Urinary bladder (tissue), 4 donors: ENCODE data around the gene PLAAT4. TPM values are rescaled to one million over a fixed set of nuclear protein-coding genes. Genes with fewer than 3 reads are reported as not detected.
"Not testable (repeated sequence)": the region's sequence is repeated elsewhere in the genome, so short reads cannot be mapped to it uniquely, and the experiment has no call there.

Source experiments
- DNase-seq: peaks from one replicate; pipeline ENCODE4 v3.0.0-alpha.2; 2015; ENCODE audit errors: extremely low spot score
- H3K27ac ChIP-seq: one replicate; pipeline ENCODE4 v1.5.1; 2013; ENCODE audit warnings: low read depth, mild to moderate bottlenecking, moderate library complexity
- H3K36me3 ChIP-seq: one replicate; pipeline ENCODE4 v1.6.1; 2013; ENCODE audit warnings: mild to moderate bottlenecking, moderate library complexity; ENCODE audit not compliant: insufficient read depth
- H3K4me1 ChIP-seq: one replicate; pipeline ENCODE4 v1.6.1; 2013; ENCODE audit warnings: mild to moderate bottlenecking, moderate library complexity; ENCODE audit not compliant: insufficient read depth
- H3K4me3 ChIP-seq: one replicate; pipeline ENCODE4 v1.5.1; 2013; ENCODE audit warnings: low read depth, low read length
- WGBS: extraction: QIAGEN DNeasy Blood & Tissue Kit; methylation state at CpG from one replicate; pipeline ENCODE4 v1.1.7; 2013; 5-methylcytosine and 5-hydroxymethylcytosine counted together
- polyA plus RNA-seq: library from polyadenylated mRNA; stranded (reverse); fragments of 200-250 nt; gene quantifications from one replicate; pipeline ENCODE4 v1.2.3, GENCODE V29; 2013
- total RNA-seq: library from RNA; depleted of rRNA; stranded (reverse); fragments of >200 nt; gene quantifications from one replicate; pipeline ENCODE4 v1.2.3, GENCODE V29; 2014
- donor health status: healthy with polysubstance abuse.
- donor health status: healthy.

The PLAAT4 gene
- total and polyA plus RNA-seq, 2 donors = 9.4 to 37.4 TPM

GRCh38 chr11:63535734-63536133 is 874 bp upstream of the PLAAT4 start:
- Histone ChIP-seq H3K27ac (peak overlapping the region; percentile 26), H3K4me3 (no peak overlapping the region), H3K4me1 (peaks cover 2% of the 10 kb centered on the region), H3K36me3 (no peaks in the 10 kb centered on the region)
- no peak for DNase-seq
- 94% methylated on average over 1 of the region's 1 CpG for WGBS

GRCh38 chr11:63537293-63538101 is 889 bp downstream of the PLAAT4 start:
- Histone ChIP-seq H3K36me3 (no peaks in the 10 kb centered on the region), H3K4me3 (peak overlapping the region; percentile 25), H3K27ac (peak overlapping the region; percentile 69), H3K4me1 (peaks cover 2% of the 10 kb centered on the region)
- WGBS = 18% methylated on average over 8 of the region's 8 CpGs
- DNase-seq = peak; percentile 52

GRCh38 chr11:63542506-63542905 is 5.9 kb downstream of the PLAAT4 start:
- H3K27ac ChIP-seq, H3K4me1 ChIP-seq, H3K36me3 ChIP-seq, H3K4me3 ChIP-seq, DNase-seq: not testable (repeated sequence)
- 73% methylated on average over 2 of the region's 2 CpGs for WGBS

- no peaks in the 10 kb centered on the region for H3K4me1 ChIP-seq
- DNase-seq = no peak
- no peak overlapping the region for H3K27ac ChIP-seq
- no peaks in the 10 kb centered on the region for H3K36me3 ChIP-seq
- 93% methylated on average over 2 of the region's 2 CpGs for WGBS
- no peak overlapping the region for H3K4me3 ChIP-seq
Measured at GRCh38 chr11:63543711-63544110, 7.1 kb downstream of the PLAAT4 start.

- Histone ChIP-seq H3K4me3 (no peak overlapping the region), H3K27ac (no peak overlapping the region), H3K36me3 (no peaks in the 10 kb centered on the region), H3K4me1 (no peaks in the 10 kb centered on the region)
- WGBS = 83% methylated on average over 1 of the region's 1 CpG
- DNase-seq = no peak
Measured at GRCh38 chr11:63547061-63547460, 10.5 kb downstream of the PLAAT4 start.

GRCh38 chr11:63548178-63548577 is 11.6 kb downstream of the PLAAT4 start:
- Histone ChIP-seq H3K4me1 (no peaks in the 10 kb centered on the region), H3K4me3 (no peak overlapping the region), H3K36me3 (no peaks in the 10 kb centered on the region), H3K27ac (no peak overlapping the region)
- WGBS = 53% methylated on average over 4 of the region's 4 CpGs
- no peak for DNase-seq

- Histone ChIP-seq H3K4me1 (no peaks in the 10 kb centered on the region), H3K4me3 (no peak overlapping the region), H3K27ac (no peak overlapping the region), H3K36me3 (no peaks in the 10 kb centered on the region)
- 86% methylated on average over 4 of the region's 4 CpGs for WGBS
- DNase-seq = no peak
Measured at GRCh38 chr11:63549411-63549810, 12.8 kb downstream of the PLAAT4 start.

GRCh38 chr11:63550156-63550700 is 13.6 kb downstream of the PLAAT4 start:
- not testable (repeated sequence) for H3K4me1 ChIP-seq, H3K27ac ChIP-seq, H3K4me3 ChIP-seq, H3K36me3 ChIP-seq, DNase-seq
- WGBS = 95% methylated on average over 31 of the region's 31 CpGs

GRCh38 chr11:63551091-63551888 is 14.7 kb downstream of the PLAAT4 start:
- no peaks in the 10 kb centered on the region for H3K36me3 ChIP-seq
- DNase-seq = no peak
- H3K27ac ChIP-seq = no peak overlapping the region
- H3K4me3 ChIP-seq = no peak overlapping the region
- WGBS = 74% methylated on average over 27 of the region's 27 CpGs
- no peaks in the 10 kb centered on the region for H3K4me1 ChIP-seq

GRCh38 chr11:63551889-63552266 is 15.3 kb downstream of the PLAAT4 start:
- Histone ChIP-seq H3K27ac (no peak overlapping the region), H3K4me3 (no peak overlapping the region), H3K4me1 (no peaks in the 10 kb centered on the region), H3K36me3 (no peaks in the 10 kb centered on the region)
- 89% methylated on average over 6 of the region's 6 CpGs for WGBS
- DNase-seq = no peak

- no peak for DNase-seq
- no peaks in the 10 kb centered on the region for H3K4me1 ChIP-seq
- H3K4me3 ChIP-seq = no peak overlapping the region
- H3K27ac ChIP-seq = no peak overlapping the region
- 84% methylated on average over 7 of the region's 7 CpGs for WGBS
- no peaks in the 10 kb centered on the region for H3K36me3 ChIP-seq
Measured at GRCh38 chr11:63552921-63553320, 16.3 kb downstream of the PLAAT4 start.

- Histone ChIP-seq H3K4me3 (no peak overlapping the region), H3K27ac (no peak overlapping the region), H3K36me3 (no peaks in the 10 kb centered on the region), H3K4me1 (no peaks in the 10 kb centered on the region)
- 77% methylated on average over 8 of the region's 8 CpGs for WGBS
- no peak for DNase-seq
Measured at GRCh38 chr11:63553759-63554158, 17.2 kb downstream of the PLAAT4 start.

GRCh38 chr11:63554877-63555223 is 18.2 kb downstream of the PLAAT4 start:
- DNase-seq = no peak
- Histone ChIP-seq H3K36me3 (no peaks in the 10 kb centered on the region), H3K4me1 (no peaks in the 10 kb centered on the region), H3K4me3 (no peak overlapping the region), H3K27ac (no peak overlapping the region)
- WGBS = 71% methylated on average over 4 of the region's 4 CpGs
